Measurements from ENCODE around the gene DCANP1.

- TF ChIP-seq ARNTL (CRISPR knock-in tag; IDR thresholded peaks at IDR 0.05; ENCODE audit: borderline replicate concordance, low read depth) (no peak), ZNF8 (CRISPR knock-in tag; IDR thresholded peaks at IDR 0.05) (no peak), PATZ1 (CRISPR knock-in tag; IDR thresholded peaks at IDR 0.05; ENCODE audit: borderline replicate concordance) (no peak), ZFP3 (CRISPR knock-in tag; IDR thresholded peaks at IDR 0.05) (no peak), ZNF70 (CRISPR knock-in tag; IDR thresholded peaks at IDR 0.05) (no peak), GLIS3 (CRISPR knock-in tag; IDR thresholded peaks at IDR 0.05) (no peak), ZNF565 (CRISPR knock-in tag; conservative IDR thresholded peaks at IDR 0.05; ENCODE audit: low read depth) (no peak), CSRNP3 (CRISPR knock-in tag; IDR thresholded peaks at IDR 0.05) (no peak), CREB5 (CRISPR knock-in tag; IDR thresholded peaks at IDR 0.05; ENCODE audit: low read depth) (no peak), TSHZ2 (CRISPR knock-in tag; IDR thresholded peaks at IDR 0.05) (no peak), ZC3H10 (CRISPR knock-in tag; IDR thresholded peaks at IDR 0.05) (no peak)
Observed at GRCh38 chr5:135460246-135461033, 13.3 kb upstream of the DCANP1 start.

All from SK-N-SH treated with all-trans-retinoic acid at 6 μM for 48 hours (cell line).